Gastroesophageal sphincter (tissue), 4 donors: ENCODE data around the gene SIRT1. TPM values are rescaled to one million over a fixed set of nuclear protein-coding genes. Genes with fewer than 3 reads are reported as not detected.
"Not testable (repeated sequence)": the region's sequence is repeated elsewhere in the genome, so short reads cannot be mapped to it uniquely, and the experiment has no call there.

Experiments
- ATAC-seq: fragments of 150-250 bp; one replicate; pipeline ENCODE4 v1.9.1; 2016; ENCODE audit warnings: mild to moderate bottlenecking, moderate library complexity
- H3K27ac ChIP-seq, 4 donors: fragments of 200-600 bp; sonication (generic) in 3 of 4; 1 replicate in 3 of 4; 2 replicates in 1 of 4; pipeline ENCODE4 v1.5.1; 2016 to 2019
- H3K27me3 ChIP-seq: fragments of 200-600 bp; sonication (generic); one replicate; pipeline ENCODE4 v1.5.1; 2019
- H3K36me3 ChIP-seq, 2 donors: fragments of 200-600 bp; sonication (generic); one replicate each; pipeline ENCODE4 v1.5.1; 2019; ENCODE audit warnings: control low read depth in 1 of 2
- H3K4me1 ChIP-seq, 3 donors: fragments of 200-600 bp; sonication (generic); 1 replicate in 2 of 3; 2 replicates in 1 of 3; pipeline ENCODE4 v1.5.1; 2016 to 2019; ENCODE audit warnings: control low read depth in 2 of 3
- H3K4me3 ChIP-seq, 2 donors: fragments of 200-600 bp; sonication (generic); one replicate each; pipeline ENCODE4 v1.5.1; 2019; ENCODE audit warnings: mild to moderate bottlenecking in 1 of 2, moderate library complexity in 1 of 2
- H3K9me3 ChIP-seq, 3 donors: fragments of 200-600 bp; sonication (generic); one replicate each; pipeline ENCODE4 v1.5.1; 2017 to 2019; ENCODE audit warnings: control low read depth in 2 of 3
- CTCF ChIP-seq, 4 experiments: fragments of 200-600 bp in 2 of 4; fragments of 450-650 bp in 2 of 4; sonication (generic) in 1 of 4; IDR thresholded peaks; one replicate each; pipeline ENCODE4 v1.5.1; 2017 to 2019; ENCODE audit warnings: antibody characterized with exemption in 4 of 4, mild to moderate bottlenecking in 2 of 4, moderate library complexity in 2 of 4
- EP300 ChIP-seq: sonication (generic); formaldehyde crosslinking; IDR thresholded peaks from one replicate; pipeline ENCODE4 v1.6.1; 2017; ENCODE audit warnings: antibody characterized with exemption, mild to moderate bottlenecking
- POLR2A ChIP-seq, 2 donors: fragments of 450-650 bp; IDR thresholded peaks; one replicate each; pipeline ENCODE4 v1.6.1; 2017; ENCODE audit warnings: antibody characterized with exemption in 2 of 2, mild to moderate bottlenecking in 2 of 2, moderate library complexity in 1 of 2
- POLR2AphosphoS5 ChIP-seq: sonication (generic); formaldehyde crosslinking; IDR thresholded peaks from one replicate; pipeline ENCODE4 v1.6.1; 2017; ENCODE audit warnings: antibody characterized with exemption
- WGBS, 2 donors: methylation state at CpG; one replicate each; pipeline ENCODE4 v1.1.5; 2018; ENCODE audit warnings: low coverage in 1 of 2; 5-methylcytosine and 5-hydroxymethylcytosine counted together
- total RNA-seq, 4 donors: library from RNA; depleted of rRNA; stranded (reverse); fragments of >200 nt; gene quantifications; one replicate each; pipeline ENCODE4 v1.1.0, GENCODE V29; 2016

The SIRT1 gene
- total RNA-seq, 4 donors from 2014 or later: 22.1 to 39.8 (median 33.4) TPM

GRCh38 chr10:67875340-67876238 is 8.9 kb upstream of the SIRT1 start:
- no peaks in the 10 kb centered on the region for H3K4me1 ChIP-seq
- H3K27me3 ChIP-seq: no peaks in the 10 kb centered on the region
- no peaks in the 10 kb centered on the region for H3K36me3 ChIP-seq
- no peaks in the 10 kb centered on the region for H3K9me3 ChIP-seq
- no peak overlapping the region for H3K27ac ChIP-seq
- WGBS, 2 donors: 66 to 80% methylated on average over 2 to 3 of the region's 3 CpGs
- no peak overlapping the region for H3K4me3 ChIP-seq
- no peak for TF ChIP-seq POLR2AphosphoS5
- ATAC-seq: no peak

GRCh38 chr10:67877421-67877820 is 7.0 kb upstream of the SIRT1 start:
- H3K27ac ChIP-seq, H3K4me1 ChIP-seq, H3K27me3 ChIP-seq, H3K9me3 ChIP-seq, H3K36me3 ChIP-seq, ATAC-seq, H3K4me3 ChIP-seq: not testable (repeated sequence)
- 93 to 100% methylated on average over 2 to 8 of the region's 11 CpGs for WGBS, 2 donors

- H3K9me3 ChIP-seq: no peaks in the 10 kb centered on the region
Measured at GRCh38 chr10:67878133-67878532, 6.3 kb upstream of the SIRT1 start.

DNA sequence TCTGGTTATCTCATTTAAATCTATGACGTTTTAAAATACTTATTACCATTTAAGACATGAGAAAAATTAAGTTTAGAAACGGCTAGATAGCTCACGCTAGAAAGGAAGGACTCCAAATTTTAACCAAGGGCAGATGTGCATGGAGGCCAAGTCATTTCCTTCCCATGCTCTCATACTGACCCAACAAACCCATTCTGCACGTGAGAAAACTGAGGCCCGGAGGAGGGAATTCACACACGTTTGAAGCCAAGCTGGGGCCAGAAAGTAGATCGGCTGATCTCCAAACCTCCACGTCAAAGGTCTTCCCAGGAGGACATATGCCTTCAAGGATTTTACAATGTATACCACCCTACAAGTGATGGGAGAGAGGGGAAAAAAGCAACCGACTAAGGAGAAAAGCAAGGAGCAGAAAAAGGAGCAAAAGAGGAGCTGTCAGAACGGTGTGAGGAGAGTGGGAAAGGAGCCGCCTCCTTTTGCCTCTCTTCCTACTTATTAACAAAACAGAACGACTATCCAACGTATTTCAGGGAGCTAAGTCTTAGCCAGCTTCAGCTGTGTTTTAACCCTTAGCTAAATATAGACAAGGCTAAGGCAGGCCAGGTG is 645 bp upstream of the SIRT1 start:
- H3K4me3 ChIP-seq: peak overlapping the region; percentile 79 to 91
- H3K27ac ChIP-seq: peak overlapping the region; percentile 93 to 99 (median 97)
- peaks cover 0 to 38% (median 8%) of the 10 kb centered on the region in 3 donors for H3K4me1 ChIP-seq
- peaks cover 0 to 21% of the 10 kb centered on the region in 2 donors for H3K36me3 ChIP-seq
- no peaks in the 10 kb centered on the region for H3K27me3 ChIP-seq
- no peak for ATAC-seq
- H3K9me3 ChIP-seq: no peaks in the 10 kb centered on the region
- WGBS, 2 donors: 10 to 13% methylated on average over 11 to 13 of the region's 13 CpGs
- TF ChIP-seq CTCF (IDR thresholded peaks at IDR 0.05) (no peak), POLR2AphosphoS5 (no peak), EP300 (no peak), POLR2A (IDR thresholded peaks at IDR 0.05) (no peak)

More at GRCh38 chr10:67878133-67878532, 6.3 kb upstream of the SIRT1 start:
- no peak for ATAC-seq
- Histone ChIP-seq H3K4me3 (no peak overlapping the region), H3K4me1 (no peaks in the 10 kb centered on the region), H3K36me3 (no peaks in the 10 kb centered on the region), H3K27ac (no peak overlapping the region), H3K27me3 (no peaks in the 10 kb centered on the region)
- no peak for TF ChIP-seq POLR2A (IDR thresholded peaks at IDR 0.05)
- no peak for TF ChIP-seq POLR2AphosphoS5
- TF ChIP-seq EP300: no peak
- TF ChIP-seq CTCF (IDR thresholded peaks at IDR 0.05): no peak
- WGBS, 2 donors: 86 to 89% methylated on average over 3 to 7 of the region's 7 CpGs

DNA sequence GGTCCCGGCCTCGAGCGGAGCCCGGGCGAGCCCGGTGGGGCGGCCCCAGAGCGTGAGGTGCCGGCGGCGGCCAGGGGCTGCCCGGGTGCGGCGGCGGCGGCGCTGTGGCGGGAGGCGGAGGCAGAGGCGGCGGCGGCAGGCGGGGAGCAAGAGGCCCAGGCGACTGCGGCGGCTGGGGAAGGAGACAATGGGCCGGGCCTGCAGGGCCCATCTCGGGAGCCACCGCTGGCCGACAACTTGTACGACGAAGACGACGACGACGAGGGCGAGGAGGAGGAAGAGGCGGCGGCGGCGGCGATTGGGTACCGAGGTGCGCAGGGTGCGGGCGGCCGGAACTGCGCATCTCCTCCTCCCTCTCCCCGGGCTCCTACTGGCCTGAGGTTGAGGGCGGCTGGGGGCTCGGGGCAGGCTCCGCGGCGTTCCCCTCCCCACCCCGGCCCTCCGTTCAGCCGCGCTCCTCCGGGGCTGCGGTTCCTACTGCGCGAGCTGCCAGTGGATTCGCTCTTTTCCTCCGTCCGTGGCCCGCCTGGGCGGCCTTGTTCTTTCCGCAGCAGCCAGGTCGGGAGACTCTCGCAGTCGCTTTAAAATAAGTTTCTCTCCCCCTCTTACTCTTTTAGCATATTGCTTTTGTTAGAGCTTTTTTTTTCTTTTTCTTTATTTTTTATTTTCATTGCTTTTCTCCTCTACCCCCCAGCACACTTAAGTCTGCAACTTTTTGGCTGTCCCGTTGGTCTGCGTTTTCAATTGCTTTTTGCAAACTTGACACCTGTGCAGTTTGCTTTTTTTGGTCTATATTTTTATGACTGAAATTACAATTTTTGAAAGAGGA is 600 bp downstream of the SIRT1 start:
- Histone ChIP-seq H3K27ac (peak overlapping the region; percentile 93 to 99 (median 97)), H3K4me3 (peak overlapping the region; percentile 79 to 91), H3K4me1 (peaks cover 0 to 51% (median 8%) of the 10 kb centered on the region in 3 donors), H3K27me3 (no peaks in the 10 kb centered on the region), H3K36me3 (peaks cover 0 to 34% of the 10 kb centered on the region in 2 donors), H3K9me3 (no peaks in the 10 kb centered on the region)
- TF ChIP-seq POLR2AphosphoS5: peak; percentile 51
- peak in 2 of 4 experiments; percentile 2 to 15 for TF ChIP-seq CTCF (IDR thresholded peaks at IDR 0.05)
- TF ChIP-seq EP300: no peak
- TF ChIP-seq POLR2A (IDR thresholded peaks at IDR 0.05): peak in 1 of 2 donors; percentile 27
- 0% methylated on average over 19 to 25 of the region's 73 CpGs for WGBS, 2 donors
- ATAC-seq: peak; percentile 75
